SKM-1 (cell line): ENCODE results near the gene ARHGAP35.
"Not testable (repeated sequence)": the region's sequence is repeated elsewhere in the genome, so short reads cannot be mapped to it uniquely, and the experiment has no call there.

Experiments
- DNase-seq: peaks from one replicate; lab custom pipeline; 2025; ENCODE audit not compliant: unreplicated experiment; lab: John Stamatoyannopoulos, UW

Gene ARHGAP35

DNA sequence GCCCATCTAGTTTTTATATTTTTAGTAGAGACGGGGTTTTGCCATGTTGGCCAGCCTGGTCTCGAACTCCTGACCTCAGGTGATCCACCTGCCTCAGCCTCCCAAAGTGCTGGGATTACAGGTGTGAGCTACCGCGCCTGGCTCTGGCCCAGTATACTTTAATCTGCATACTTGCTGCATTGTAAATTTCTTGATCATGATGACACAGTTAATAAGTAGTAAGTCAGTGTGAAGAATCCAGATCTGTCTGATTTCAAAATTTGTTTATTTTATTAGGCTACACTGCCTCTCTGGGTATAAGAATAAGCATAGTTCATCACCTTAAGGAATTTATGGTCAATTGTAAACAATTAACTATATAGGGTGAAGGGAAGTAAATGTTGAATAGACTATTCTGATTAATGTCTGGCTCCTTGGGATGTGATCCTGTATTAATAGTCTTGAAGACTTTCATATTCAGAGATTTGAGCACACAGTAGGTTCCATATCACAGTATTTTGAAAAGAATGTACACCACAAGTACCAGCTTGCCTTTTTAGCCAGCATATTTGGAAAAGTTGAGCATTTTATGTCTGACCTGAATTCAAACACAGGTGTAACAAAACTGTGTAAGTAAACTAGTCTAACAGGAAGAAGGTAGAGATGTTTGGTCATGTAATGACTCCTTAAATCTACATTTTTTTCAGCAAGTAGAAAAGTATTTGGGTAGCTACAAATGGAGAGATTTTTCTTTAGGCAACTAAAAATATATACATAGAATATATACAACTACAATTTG, 7.4 kb downstream of the ARHGAP35 start:
- DNase-seq = no peak

DNA sequence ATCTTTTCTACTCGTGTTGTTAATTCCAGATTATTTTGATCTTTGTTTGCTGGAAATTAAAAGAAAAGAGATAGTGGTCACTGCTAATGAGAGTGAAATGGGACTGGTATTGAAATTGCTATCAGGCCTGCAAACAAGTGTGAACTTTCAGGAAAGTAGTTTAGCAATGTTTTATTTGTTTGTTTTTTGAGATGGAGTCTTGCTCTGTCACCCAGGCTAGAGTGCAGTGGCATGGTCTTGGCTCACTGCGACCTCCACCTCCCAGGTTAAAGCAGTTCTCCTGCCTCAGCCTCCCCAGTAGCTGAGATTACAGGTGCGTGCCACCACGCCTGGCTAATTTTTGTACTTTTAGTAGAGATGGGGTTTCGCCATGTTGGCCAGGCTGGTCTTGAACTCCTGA, 10.4 kb downstream of the ARHGAP35 start:
- DNase-seq = not testable (repeated sequence)

DNA sequence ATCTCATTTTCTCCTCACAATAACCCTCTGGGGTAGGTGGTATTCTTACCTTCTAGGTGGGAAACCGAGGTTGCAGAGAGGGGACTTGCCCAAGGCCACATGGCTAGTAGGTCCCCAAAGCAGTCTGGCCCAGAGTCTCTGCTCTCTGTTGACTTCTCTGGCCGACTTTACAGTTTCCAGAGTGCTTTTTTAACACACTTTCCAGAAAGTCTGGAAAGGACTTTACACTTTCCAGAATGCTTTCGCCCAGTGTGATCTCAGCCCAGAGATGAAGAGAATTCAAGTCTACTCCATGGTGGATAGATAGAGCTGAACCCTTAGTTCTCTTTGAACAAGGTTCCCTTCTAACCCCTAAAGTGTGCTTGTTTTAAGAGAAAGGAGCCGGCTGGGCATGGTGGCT, 12.2 kb downstream of the ARHGAP35 start:
- DNase-seq = no peak

DNA sequence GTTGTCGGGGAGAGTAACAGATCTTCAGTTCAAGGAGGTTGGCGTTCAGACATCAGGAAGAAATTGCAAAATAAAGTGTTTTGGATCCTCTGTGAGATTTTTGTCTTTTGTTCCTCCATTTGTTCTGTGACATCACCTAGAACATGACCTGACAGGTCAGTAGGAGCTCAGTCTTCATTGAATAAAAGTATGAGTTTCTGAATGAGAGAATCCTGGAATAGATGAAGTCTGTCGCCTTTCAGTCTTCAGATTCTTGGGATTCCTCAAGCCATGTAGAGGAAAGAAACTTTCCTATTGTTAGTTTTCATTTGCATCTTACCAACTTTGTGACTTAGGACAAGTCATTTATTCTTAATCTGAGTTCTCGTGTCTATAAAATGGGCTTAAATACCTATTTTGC, 14.4 kb downstream of the ARHGAP35 start:
- no peak for DNase-seq

DNA sequence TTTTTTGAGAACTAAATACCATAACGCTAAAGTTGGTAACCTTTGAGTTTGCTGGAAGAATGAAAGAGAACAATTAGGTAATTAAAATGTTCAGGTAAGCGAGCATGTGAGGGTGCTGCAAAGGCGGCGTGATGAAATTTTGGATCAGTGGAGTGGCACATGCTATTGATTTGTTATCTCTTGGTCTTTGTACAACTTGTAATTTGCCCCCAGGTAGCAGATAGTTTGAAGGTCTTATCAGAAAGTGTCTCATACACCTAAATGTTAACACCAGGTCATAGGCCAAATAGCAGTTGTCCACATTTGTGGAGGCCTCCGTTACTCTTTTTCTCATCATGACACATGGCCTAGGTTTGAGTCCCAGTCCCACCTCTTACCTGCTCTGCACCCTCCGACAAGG, 14.9 kb downstream of the ARHGAP35 start:
- DNase-seq = no peak

DNA sequence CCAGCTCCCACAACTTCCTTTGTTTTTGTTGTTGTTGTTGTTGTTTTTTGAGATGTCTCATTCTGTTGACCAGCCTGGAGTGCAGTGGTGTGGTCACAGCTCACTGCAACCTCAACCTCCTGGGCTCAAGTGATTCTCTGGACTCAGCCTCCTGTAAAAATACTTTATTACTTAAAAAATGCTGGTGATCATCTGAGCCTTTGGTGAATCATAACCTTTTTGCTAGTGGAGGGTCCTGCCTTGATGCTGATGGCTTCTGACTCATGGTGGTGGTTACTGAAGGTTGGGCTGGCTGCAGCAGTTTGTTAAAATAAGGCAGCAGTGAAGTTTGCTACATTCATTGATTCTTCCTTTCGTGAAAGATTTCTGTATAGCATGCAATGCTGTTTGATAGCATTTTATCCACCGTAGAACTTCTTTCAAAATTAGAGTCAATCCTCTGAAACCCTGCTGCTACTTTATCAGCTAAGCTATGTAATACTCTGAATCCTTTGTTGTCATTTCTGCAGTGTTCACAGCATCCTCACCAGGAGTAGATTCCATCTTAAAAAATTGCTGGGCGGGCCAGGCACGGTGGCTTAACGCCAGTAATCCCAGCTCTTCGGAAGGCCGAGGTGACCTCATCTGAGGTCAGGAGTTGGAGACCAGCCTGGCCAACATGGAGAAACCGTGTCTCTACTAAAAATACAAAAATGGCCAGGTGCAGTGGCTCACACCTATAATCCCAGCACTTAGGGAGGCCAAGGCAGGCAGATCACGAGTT, 18.0 kb downstream of the ARHGAP35 start:
- DNase-seq = no peak

DNA sequence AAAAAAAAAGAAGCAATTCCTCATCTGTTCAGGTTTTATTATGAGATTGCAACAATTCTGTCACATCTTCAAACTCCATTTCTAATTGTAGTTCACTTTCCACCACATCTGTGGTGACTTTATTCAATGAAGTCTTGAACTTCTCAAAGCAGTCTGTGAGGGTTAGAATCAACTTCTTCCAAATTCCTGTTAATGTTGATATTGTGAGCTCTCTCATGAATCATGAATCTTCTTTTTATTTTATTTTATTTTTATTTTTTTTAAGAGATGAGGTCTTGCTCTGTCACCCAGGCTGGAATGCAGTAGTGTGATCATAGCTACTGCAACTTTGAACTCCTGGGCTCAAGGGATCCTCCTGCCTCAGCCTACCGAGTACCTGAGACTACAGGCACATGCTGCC, 19.6 kb downstream of the ARHGAP35 start:
- DNase-seq = no peak

DNA sequence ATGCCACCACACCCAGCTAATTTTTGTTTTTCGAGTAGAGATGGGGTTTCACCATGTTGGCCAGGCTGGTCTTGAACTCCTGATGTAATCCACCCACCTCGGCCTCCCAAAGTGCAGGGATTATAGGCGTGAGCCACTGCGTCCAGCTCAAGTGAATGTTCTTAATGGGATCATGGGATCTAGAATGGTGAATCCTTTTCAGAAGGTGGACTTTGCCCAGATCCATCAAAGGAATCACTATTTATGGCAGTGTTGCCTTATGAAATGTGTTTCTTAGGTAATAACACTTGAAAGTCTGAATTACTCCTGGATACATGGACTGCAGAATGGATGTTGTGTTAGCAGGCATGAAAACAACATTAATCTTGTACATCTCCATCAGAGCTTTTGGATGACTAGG, 20.3 kb downstream of the ARHGAP35 start:
- DNase-seq = no peak

DNA sequence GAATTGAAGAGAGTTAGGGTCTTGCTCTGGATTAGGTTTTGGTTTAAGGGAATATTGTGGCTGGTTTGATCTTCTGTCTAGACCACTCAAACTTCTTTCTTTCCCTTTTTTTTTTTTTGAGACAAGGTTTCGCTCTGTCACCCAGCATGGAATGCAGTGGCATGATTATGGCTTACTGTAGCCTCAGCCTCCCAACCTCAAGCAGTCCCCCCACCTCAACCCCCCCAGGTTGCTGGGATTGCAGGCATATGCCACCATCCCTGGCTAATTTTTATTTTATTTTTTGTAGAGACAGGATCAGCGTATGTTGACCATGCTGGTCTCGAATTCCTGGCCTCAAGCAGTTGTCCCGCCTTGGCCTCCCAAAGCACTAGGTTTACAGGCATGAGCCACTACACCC, 21.2 kb downstream of the ARHGAP35 start:
- DNase-seq = no peak

DNA sequence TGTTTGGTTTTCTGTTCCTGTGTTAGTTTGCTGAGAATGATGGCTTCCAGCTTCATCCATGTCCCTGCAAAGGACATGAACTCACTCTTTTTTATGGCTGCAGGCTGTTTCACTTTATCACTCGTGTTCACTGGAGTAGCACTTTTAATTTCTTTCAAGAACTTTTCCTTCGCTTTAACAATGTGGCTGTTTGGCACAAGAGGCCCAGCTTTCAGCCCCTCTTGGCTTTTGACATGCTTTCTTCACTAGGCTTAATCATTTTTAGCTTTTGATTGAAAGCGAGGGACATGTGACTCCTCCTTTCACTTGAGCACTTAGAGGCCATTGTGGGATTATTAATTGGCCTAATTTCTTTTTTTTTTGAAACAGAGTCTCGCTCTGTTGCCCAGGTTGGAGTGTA, 22.0 kb downstream of the ARHGAP35 start:
- not testable (repeated sequence) for DNase-seq

DNA sequence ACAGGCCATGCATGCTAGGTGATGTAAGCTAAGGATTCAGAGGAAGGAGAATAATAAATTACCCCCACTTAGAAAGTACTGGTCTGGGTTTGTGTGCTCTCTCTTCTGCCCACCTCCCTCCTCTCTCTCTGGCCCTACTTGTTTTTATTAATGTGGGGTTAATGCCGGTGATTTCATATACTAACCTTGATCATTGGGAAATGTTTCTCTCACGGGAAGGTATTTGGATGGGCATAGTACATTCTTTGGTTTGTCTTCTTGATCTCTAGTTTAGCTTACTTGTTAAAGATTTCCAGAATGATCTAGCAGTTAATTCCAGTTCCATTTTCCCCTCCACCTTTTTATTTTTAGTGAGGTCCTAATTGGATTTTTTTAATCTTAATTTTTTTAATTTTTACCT, 24.6 kb downstream of the ARHGAP35 start:
- no peak for DNase-seq

DNA sequence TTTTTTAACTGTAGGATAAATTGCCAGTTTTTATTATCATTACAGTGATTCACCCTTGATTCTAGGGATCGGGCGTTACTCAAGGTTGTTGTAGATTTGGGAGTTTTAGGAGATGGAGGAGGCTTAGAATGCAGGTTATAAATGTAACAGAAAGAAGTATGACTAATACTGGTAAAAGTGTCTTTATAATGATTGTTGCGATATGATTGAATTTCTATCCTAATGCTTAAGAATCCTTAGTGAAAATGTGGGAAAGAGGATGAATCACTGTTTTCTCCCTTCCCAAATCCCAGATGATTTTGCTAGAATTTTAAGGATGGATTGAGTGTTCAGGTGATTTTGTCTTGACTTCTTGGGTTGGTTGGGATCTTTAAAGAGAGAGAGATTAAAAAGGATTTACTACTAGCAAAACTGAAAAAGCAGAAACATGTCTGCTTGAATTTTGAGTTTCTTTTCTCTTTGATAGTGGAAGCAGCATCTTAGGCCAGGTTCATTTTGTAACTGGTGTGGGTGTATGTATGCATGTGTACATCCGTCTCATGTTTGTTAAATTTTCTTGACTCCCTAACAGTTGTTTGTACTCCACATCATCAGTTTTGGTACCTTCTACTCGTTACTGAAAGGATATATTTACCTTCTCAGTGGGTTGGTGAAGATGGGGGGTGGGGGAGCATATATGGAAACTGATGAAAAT, 25.9 kb downstream of the ARHGAP35 start:
- no peak for DNase-seq

DNA sequence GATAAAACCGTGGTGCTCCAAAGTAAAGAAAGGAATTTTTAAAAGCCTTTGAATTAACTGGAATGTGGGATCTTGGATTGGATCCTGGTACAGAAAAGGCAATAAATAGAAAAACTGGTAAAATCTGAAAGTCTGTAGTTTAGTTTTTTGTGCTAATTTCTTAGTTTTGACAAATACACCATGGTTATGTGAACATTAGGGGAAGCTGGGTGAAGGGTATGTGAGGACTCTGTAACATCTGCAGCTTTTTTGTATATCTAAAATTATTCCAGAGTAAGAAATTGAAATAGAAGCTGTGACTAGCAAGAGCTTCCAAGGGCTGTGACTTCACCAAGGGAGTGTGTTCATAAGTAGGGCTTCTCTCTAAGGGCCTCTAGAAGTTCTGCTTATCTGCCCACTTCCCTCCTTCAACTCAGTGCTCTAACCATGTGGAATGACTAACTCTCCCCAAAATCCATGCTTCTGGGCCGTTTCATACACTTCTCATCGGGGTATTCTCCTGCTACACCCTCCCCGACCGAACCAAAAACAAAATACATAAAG, 26.5 kb downstream of the ARHGAP35 start:
- no peak for DNase-seq

DNA sequence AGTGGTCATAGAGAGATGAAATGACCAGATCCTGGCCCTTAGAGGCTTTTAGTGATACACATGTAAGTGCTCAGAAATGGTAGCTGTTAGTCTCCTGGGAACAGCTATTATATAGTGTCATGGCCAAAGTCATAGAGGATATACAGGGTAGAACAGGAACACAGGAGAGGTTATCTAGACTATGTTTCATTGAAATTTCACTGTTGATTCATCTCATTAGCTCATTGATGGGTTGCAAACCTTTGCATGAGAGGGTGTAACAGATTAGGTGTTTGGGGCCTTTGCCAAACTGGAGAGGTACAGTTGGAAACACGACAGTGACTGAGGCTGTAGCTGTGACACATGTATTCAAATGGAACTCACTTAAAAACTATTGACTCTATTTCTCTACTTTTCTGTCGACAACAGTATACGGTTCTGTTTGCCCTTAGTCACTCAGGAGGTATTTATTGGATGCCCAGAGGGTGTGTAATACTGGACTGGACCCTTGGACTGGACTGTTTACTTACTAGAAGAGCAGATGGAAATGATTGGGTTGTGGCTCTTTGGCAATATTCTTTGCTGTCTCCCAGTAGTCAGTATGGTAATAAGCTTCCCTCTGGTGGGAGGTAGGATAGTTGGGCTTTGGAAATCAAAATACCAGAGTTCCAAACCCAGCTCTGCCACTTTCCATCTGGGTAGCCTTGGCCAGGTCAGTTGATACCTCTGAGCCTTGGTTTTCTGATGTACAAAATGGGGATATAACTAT, 29.8 kb downstream of the ARHGAP35 start:
- DNase-seq = no peak

DNA sequence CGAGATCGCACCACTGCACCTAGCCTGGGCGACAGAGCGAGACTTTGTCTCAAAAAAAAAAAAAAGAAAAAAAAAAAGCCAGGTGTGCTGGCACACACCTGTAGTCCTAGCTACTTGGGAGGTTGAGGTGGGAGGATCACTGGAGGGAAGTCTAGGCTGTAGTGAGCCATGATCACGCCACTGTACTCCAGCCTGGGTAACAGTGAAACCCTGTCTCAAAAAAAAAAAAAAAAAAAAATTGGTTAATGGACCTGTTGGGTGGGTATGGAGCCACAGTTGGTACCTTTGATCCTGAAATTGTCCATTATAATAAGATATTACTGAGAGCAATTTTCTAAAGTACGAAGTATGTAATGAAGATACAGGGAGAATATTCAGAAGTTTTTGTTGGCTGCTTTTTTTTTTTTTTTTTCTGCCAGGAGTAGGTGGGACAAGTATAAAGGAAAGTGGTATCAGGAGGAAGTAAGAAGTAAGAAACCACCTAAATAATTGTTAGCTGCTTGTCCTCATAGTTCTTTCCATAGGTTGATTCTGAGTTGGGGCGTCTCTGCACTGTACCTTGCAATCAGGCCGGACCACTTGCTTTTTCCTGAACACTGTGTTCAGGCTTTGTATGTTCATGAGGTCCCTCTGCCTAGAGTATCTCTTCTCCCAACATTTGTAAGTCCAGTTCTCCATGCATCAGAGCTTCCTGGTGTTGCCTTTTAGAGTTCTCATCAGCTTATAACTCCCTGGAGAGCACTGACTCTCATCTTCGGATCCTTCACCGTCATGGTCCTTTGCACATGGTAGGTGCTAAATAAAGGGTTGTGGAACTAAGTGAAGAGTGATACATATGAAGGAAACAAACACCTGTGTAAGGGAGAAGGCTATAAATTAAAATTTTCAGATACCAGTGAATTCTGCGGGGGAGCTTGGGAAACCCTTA, 31.7 kb downstream of the ARHGAP35 start:
- DNase-seq = no peak

DNA sequence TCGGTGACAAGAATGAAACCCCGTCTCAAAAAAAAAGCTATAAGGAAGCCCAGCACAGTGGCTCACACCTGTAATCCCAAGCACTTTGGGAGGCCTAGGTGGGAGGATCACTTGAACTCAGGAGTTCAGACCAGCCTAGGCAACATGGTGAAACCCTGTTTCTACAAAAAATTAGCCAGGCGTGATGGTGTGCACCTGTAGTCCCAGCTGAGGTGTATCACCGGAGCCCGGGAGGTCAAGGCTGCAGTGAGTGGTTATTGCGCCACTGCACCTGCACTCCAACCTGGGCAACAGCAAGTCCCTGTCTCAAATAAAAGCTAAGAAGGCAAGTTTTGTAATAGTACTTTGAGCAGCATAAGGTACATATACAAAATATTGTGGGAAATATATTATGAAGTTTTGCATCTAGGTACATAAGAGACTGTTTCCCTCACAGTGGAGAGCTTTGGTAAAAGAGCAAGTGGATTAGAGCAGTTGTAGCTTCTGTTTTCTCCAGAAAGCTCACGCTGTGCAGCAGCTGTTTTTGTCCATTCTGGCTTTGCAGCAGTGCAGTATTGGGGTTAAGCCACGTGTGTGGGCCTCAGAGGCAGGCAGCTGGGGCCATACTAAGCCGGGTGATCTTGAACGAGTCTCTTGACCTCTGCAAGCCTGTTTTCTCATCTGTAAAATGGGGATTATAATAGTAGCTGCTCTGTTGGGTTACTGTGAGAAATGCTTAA, 35.4 kb downstream of the ARHGAP35 start:
- no peak for DNase-seq

DNA sequence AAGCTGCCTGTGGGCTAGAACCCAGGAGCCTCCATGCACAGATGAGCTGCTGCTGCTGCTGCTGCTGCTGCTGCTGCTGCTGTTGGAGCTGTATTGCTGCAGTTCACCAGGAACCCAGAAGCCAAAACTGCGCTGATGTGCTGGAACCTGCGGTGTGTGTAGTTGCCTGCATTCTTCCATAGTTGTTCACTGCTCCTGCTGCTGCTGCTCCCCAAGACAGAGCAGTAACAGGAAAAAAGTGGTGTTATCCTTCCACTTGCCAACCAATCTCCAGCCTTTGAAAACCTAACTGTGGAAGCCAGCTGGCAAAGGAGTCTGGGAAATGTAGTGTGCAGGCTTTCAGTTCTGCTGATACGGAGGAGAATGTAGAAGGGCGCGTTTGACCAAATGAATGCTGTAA, 37.9 kb downstream of the ARHGAP35 start:
- DNase-seq = no peak

DNA sequence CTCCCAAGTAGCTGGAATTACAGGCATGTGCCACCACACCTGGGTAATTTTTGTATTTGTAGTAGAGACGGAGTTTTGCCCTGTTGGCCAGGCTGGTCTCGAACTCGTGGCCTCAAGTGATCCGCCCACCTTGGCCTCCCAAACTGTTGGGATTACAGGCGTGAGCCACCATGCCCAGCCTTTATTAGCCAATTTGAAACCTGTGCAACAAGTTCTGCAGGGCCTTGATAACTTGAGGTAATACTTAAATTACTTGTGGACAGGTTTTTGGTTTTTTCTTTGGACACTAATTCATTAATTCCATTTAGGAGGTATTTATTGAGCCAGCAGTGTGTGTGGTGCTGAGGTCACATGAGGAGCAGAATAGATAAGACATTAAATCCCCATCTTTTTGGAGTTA, 39.5 kb downstream of the ARHGAP35 start:
- DNase-seq = no peak

DNA sequence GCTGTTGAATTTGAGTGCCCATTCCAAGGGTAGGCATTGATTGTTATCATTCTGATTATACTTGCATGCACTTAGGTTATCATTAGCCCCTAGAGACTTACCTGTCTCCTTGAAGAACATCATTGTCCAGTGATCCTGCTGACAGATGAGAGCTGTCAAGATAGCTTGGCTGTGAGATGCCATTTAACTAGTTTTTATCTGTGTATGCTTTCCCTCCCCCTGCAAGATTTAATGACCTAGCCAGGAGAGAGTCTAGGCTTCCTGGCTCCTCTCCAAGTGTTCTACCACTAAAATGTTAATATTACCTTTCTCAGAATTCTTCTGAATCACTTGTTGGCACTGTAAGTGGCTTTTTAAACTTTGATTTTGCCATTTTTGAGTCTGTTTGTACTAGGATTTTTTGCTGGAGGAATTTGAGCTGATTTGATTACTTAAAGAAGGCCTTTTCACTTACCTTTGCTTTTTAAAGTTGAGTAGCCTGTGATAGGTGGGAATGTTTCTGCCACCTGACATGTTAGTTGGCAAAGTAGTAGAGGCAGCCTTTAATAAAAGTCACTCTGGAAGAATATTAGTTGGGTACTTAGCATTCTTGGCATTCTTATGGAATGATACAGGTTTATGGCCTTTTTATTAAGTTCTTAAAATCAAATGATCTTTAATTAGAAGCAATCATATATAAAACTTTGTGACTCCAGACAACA, 41.1 kb downstream of the ARHGAP35 start:
- DNase-seq = no peak
